IPS-20b (cell line): ENCODE results near the gene PPIL6.

Experiments used
- H3K27ac ChIP-seq: one replicate; pipeline ENCODE4 v1.5.1; 2013; ENCODE audit warnings: low read length
- H3K27me3 ChIP-seq: 2 replicates; pipeline ENCODE4 v1.6.1; 2013; ENCODE audit warnings: mild to moderate bottlenecking, low read length, inconsistent platforms; ENCODE audit not compliant: insufficient read depth
- H3K36me3 ChIP-seq: 2 replicates; pipeline ENCODE4 v1.6.1; 2013; ENCODE audit warnings: low read depth, mild to moderate bottlenecking, inconsistent platforms, low read length, moderate library complexity; ENCODE audit not compliant: insufficient read depth
- H3K4me1 ChIP-seq: 2 replicates; pipeline ENCODE4 v1.6.1; 2013; ENCODE audit warnings: mild to moderate bottlenecking, control low read depth, inconsistent platforms, low read length, moderate library complexity; ENCODE audit not compliant: insufficient read depth
- H3K4me3 ChIP-seq: 2 replicates; pipeline ENCODE4 v1.5.1; 2013; ENCODE audit warnings: mild to moderate bottlenecking, low read length, inconsistent platforms
- H3K9ac ChIP-seq: 2 replicates; pipeline ENCODE4 v1.6.1; 2013; ENCODE audit warnings: low read depth, mild to moderate bottlenecking, inconsistent platforms, low read length, moderate library complexity
- H3K9me3 ChIP-seq: 2 replicates; pipeline ENCODE4 v1.6.1; 2013; ENCODE audit warnings: mild to moderate bottlenecking, low read depth, low read length, inconsistent platforms; ENCODE audit not compliant: insufficient read depth

The PPIL6 gene

GRCh38 chr6:109382576-109383437 lies 57.6 kb downstream of the PPIL6 start:
- Histone ChIP-seq H3K27ac (peak overlapping the region; percentile 99), H3K4me1 (peaks cover 10% of the 10 kb centered on the region), H3K9me3 (no peaks in the 10 kb centered on the region), H3K36me3 (peaks cover 18% of the 10 kb centered on the region), H3K27me3 (no peaks in the 10 kb centered on the region), H3K4me3 (peak overlapping the region; percentile 82), H3K9ac (peak overlapping the region; percentile 99)

GRCh38 chr6:109381747-109382575 lies 58.5 kb downstream of the PPIL6 start, which contains the start of gene CD164:
Gene CD164, minus strand, starts transcription at chr6:109382467. Its CDS starts 89 bp downstream, at chr6:109382378.
- H3K9me3 ChIP-seq = no peaks in the 10 kb centered on the region
- peak within 1 kb of the TSS; percentile 99 for H3K9ac ChIP-seq
- peaks cover 26% of the 10 kb centered on the region for H3K36me3 ChIP-seq
- peak within 1 kb of the TSS; percentile 99 for H3K27ac ChIP-seq
- H3K4me3 ChIP-seq = peak within 1 kb of the TSS; percentile 82
- no peaks in the 10 kb centered on the region for H3K27me3 ChIP-seq
- peaks cover 10% of the 10 kb centered on the region for H3K4me1 ChIP-seq

- no peaks in the 10 kb centered on the region for H3K9me3 ChIP-seq
- peak overlapping the region; percentile 15 for H3K27ac ChIP-seq
- peak overlapping the region; percentile 99 for H3K9ac ChIP-seq
- H3K27me3 ChIP-seq = no peaks in the 10 kb centered on the region
- H3K4me1 ChIP-seq = peaks cover 10% of the 10 kb centered on the region
- H3K4me3 ChIP-seq = peak overlapping the region; percentile 82
- peaks cover 34% of the 10 kb centered on the region for H3K36me3 ChIP-seq
Measured at GRCh38 chr6:109381061-109381746, 59.2 kb downstream of the PPIL6 start.

GRCh38 chr6:109379711-109380110 lies 60.7 kb downstream of the PPIL6 start:
- Histone ChIP-seq H3K9me3 (no peaks in the 10 kb centered on the region), H3K4me3 (peak overlapping the region; percentile 82), H3K36me3 (peaks cover 49% of the 10 kb centered on the region), H3K4me1 (peaks cover 10% of the 10 kb centered on the region), H3K9ac (peak overlapping the region; percentile 14; the same call in 1 of the 2 replicates), H3K27me3 (no peaks in the 10 kb centered on the region), H3K27ac (no peak overlapping the region)

- Histone ChIP-seq H3K27me3 (no peaks in the 10 kb centered on the region), H3K9me3 (no peaks in the 10 kb centered on the region), H3K4me3 (no peak overlapping the region), H3K4me1 (peaks cover 7% of the 10 kb centered on the region; the same call in 1 of the 2 replicates), H3K27ac (no peak overlapping the region), H3K9ac (no peak overlapping the region), H3K36me3 (peaks cover 69% of the 10 kb centered on the region)
Measured at GRCh38 chr6:109377717-109378116, 62.7 kb downstream of the PPIL6 start.

- Histone ChIP-seq H3K27me3 (no peaks in the 10 kb centered on the region), H3K4me1 (no peaks in the 10 kb centered on the region), H3K9me3 (no peaks in the 10 kb centered on the region), H3K9ac (no peak overlapping the region), H3K4me3 (no peak overlapping the region), H3K36me3 (peaks cover 100% of the 10 kb centered on the region), H3K27ac (no peak overlapping the region)
Measured at GRCh38 chr6:109374326-109374892, 66.0 kb downstream of the PPIL6 start.

GRCh38 chr6:109373762-109374161 lies 66.7 kb downstream of the PPIL6 start:
- no peaks in the 10 kb centered on the region for H3K27me3 ChIP-seq
- H3K4me1 ChIP-seq = no peaks in the 10 kb centered on the region
- no peak overlapping the region for H3K4me3 ChIP-seq
- H3K9ac ChIP-seq = no peak overlapping the region
- peaks cover 100% of the 10 kb centered on the region for H3K36me3 ChIP-seq
- H3K27ac ChIP-seq = no peak overlapping the region
- no peaks in the 10 kb centered on the region for H3K9me3 ChIP-seq

- Histone ChIP-seq H3K9me3 (no peaks in the 10 kb centered on the region), H3K9ac (no peak overlapping the region), H3K4me1 (no peaks in the 10 kb centered on the region), H3K27me3 (no peaks in the 10 kb centered on the region), H3K36me3 (peaks cover 100% of the 10 kb centered on the region), H3K27ac (no peak overlapping the region), H3K4me3 (no peak overlapping the region)
Measured at GRCh38 chr6:109373331-109373730, 67.1 kb downstream of the PPIL6 start.

- peaks cover 100% of the 10 kb centered on the region for H3K36me3 ChIP-seq
- H3K4me1 ChIP-seq = no peaks in the 10 kb centered on the region
- no peaks in the 10 kb centered on the region for H3K27me3 ChIP-seq
- H3K4me3 ChIP-seq = no peak overlapping the region
- no peak overlapping the region for H3K9ac ChIP-seq
- H3K27ac ChIP-seq = no peak overlapping the region
- H3K9me3 ChIP-seq = no peaks in the 10 kb centered on the region
Measured at GRCh38 chr6:109372130-109372529, 68.3 kb downstream of the PPIL6 start.

GRCh38 chr6:109370792-109371191 lies 69.6 kb downstream of the PPIL6 start:
- Histone ChIP-seq H3K9me3 (no peaks in the 10 kb centered on the region), H3K27me3 (no peaks in the 10 kb centered on the region), H3K36me3 (peaks cover 100% of the 10 kb centered on the region), H3K4me1 (no peaks in the 10 kb centered on the region), H3K4me3 (no peak overlapping the region), H3K9ac (no peak overlapping the region), H3K27ac (no peak overlapping the region)

- no peaks in the 10 kb centered on the region for H3K9me3 ChIP-seq
- peaks cover 97% of the 10 kb centered on the region for H3K36me3 ChIP-seq
- no peak overlapping the region for H3K27ac ChIP-seq
- no peak overlapping the region for H3K4me3 ChIP-seq
- no peaks in the 10 kb centered on the region for H3K4me1 ChIP-seq
- H3K9ac ChIP-seq = no peak overlapping the region
- H3K27me3 ChIP-seq = no peaks in the 10 kb centered on the region
Measured at GRCh38 chr6:109370336-109370735, 70.1 kb downstream of the PPIL6 start.
